Subcutaneous adipose tissue (tissue), 4 donors: ENCODE data around the gene DDX41. TPM values are rescaled to one million over a fixed set of nuclear protein-coding genes. Genes with fewer than 3 reads are reported as not detected.

Experiments
- total RNA-seq, 4 donors: library from RNA; depleted of rRNA; stranded (reverse); fragments of >200 nt; gene quantifications; one replicate each; pipeline ENCODE4 v1.1.0, GENCODE V29; 2016
- TF ChIP-seq, protein P1 (sequence below): fragments of 450-650 bp; IDR thresholded peaks from one replicate; pipeline ENCODE4 v1.5.1; 2016; ENCODE audit warnings: low read depth, mild to moderate bottlenecking, control low read depth, antibody characterized with exemption, moderate library complexity

The DDX41 gene
- total RNA-seq, 4 donors from 2014 or later: 63.0 to 70.4 (median 64.8) TPM

DNA sequence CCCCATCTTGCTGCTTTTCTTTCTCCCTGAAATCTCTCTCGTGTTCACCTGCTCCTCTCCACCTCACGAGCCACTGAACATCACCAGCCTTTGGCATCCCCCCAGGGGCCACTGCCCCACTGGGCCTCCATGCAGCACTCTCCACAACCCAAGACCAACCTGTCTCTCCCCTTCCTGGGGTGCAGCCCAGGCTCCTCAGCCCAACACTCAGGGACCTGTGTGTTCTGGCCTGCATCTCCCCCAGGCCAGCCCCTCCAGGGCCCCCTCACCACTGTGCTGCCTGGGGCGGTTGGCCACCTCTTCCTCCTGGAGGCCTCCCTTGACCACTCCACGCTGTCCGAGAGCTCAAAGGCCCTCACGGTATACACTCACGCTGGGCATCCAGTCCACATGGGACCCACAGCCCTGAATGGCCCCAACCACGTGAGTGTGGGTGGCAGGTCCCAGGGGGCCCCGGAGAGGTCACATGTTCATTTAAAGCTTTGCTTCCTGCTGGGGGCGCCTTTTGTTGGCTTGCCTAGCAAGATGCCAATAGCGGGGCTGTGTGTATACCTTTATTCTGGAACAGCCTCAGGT lies 6.7 kb downstream of the DDX41 start:
- TF ChIP-seq, protein P1, sequence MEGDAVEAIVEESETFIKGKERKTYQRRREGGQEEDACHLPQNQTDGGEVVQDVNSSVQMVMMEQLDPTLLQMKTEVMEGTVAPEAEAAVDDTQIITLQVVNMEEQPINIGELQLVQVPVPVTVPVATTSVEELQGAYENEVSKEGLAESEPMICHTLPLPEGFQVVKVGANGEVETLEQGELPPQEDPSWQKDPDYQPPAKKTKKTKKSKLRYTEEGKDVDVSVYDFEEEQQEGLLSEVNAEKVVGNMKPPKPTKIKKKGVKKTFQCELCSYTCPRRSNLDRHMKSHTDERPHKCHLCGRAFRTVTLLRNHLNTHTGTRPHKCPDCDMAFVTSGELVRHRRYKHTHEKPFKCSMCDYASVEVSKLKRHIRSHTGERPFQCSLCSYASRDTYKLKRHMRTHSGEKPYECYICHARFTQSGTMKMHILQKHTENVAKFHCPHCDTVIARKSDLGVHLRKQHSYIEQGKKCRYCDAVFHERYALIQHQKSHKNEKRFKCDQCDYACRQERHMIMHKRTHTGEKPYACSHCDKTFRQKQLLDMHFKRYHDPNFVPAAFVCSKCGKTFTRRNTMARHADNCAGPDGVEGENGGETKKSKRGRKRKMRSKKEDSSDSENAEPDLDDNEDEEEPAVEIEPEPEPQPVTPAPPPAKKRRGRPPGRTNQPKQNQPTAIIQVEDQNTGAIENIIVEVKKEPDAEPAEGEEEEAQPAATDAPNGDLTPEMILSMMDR: no peak

DNA sequence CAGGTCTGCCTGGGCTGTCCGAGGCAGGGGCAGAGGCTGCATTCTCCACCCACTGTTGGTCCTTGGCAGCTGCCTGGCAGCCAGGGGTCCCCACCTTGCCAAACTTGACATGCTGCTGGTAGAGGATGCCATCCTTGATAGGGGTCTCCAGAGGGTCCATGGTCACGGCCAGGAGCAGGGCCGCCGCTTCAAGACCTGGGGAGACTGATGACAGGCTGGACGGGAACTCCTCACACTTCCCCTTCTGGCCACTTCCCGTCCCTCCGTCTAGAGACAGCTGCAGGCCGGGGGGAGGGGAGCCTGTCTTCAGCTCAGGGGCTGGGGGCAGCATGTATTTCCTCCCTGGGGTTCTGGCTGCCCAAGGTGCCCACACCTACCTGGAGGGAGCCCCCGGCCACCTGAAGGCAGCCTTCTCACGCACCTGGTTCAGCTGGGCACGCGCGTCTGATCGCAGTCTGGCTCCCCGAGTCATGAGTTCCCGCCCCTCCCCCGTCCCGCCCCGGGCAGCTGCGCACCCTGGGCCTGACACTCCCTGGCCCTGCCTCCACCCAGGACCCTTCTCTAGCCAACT lies 7.3 kb downstream of the DDX41 start, which contains the start of gene DOK3:
Gene DOK3 (minus strand): TSS at position 446 of the 571 bp plus-strand sequence. CDS start 286 bp downstream, at position 160.
- TF ChIP-seq, protein P1: no peak

DNA sequence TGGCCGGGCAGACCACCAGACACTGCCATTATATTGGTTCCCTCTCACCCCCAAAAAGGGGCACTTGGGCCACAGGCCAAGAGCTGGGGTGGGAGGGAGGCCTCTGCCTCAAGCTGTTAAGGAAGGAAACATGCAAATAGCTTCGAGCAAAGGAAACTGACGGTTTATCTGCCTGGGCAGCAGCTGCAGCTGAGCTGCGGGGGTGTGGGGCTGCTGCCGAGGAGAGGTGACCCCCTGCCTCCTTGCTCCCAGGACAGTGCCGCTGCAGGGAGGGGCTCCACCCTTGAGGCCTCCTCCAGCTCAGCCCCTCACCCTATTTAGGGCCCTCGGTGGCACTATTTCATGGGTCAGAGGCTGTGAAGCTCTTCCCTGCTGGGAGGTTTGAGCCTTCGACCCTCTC lies 7.9 kb downstream of the DDX41 start:
- TF ChIP-seq, protein P1: no peak

DNA sequence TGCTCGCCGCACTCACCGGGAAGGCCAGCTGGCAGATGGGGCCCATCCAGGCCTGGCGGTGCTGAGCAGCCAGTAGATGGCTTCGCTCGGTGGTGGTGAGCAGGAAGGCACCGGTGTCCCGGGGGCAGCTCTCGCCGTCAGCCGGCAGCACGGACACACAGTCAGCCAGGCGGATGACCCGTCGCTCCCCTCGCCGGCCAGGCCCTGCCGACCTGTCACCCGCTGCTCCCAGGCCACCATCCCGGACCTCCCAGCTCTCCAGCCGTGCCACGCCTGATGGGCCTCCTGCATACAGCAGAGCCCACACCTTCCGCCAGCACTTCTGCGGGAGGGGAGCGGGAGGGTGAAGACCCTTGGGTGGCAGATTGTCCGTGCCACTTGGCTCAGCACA lies 8.5 kb downstream of the DDX41 start:
- TF ChIP-seq, protein P1: no peak

DNA sequence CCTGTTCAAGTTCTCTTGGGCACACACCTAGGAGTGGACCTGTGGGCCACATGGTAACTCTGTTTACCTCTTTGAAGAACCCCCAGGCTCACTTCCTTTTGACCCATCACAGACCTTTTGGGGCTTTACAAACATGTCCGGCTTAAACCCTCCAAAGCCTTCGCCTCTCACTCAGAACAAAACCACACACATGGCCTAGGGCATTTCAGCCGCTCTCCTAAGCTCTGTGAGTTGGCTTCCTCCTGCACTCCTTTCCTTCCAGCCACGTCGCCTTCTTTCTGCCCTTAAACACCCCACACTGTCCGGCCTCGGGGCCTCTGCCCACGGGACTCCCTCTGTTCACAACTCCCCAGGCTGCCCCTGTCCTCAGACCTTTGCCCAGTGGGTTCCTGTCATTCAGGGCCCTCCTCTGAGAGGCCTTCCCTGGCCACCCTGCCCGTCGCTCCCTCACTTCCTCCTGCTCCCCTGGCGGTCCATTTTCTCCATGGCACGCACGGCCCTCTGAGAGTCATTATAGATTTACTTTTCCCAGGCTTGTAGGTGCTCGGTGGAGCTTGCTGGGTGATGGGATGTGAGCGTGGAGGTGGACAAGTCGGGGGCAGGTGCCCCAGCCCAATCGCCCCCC lies 9.1 kb downstream of the DDX41 start:
- TF ChIP-seq, protein P1: no peak

DNA sequence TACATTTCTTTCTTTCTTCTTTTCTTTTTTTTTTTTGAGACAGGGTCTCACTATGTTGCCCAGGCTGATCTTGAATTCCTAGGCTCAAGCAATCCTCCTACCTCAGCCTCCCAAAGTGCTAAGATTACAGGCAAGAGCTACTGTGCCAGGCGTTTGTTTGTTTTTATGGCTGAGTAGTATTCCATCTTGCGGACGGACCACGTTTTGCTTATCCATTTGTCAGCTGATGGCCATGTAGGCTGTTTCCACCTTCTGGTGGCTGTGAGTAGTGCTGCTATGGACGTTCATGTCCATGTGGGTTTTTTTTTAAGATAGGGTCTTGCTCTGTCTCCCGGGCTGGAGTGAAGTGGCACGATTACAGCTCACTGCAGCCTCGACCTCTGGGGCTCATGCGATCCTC lies 9.6 kb downstream of the DDX41 start:
- TF ChIP-seq, protein P1: no peak

DNA sequence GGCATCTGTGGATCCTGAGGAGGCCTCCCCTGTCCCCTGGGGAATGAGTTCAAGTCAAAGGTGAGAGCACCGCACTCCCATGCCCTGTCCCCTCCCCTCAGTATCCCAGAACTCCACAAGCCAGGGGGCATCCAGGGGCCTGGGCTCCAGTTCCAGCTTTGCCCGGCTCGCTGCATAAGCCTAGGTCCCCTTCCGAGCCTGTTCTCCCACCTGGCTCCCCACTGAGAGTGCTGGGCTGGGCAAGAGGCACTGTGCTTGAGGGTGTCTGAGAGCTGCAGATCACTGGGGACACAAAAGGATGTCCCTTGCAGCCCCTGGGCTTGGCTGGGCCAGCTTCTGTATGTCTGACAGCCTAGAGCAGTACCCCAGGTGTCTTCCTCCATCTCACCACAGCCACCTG lies 11.7 kb downstream of the DDX41 start:
- TF ChIP-seq, protein P1: no peak
